NCI-H2196 treated with DMSO at 0.1 percent for 48 hours (cell line): ENCODE data around the gene LAMTOR4.

ENCODE experiments used
- DNase-seq: peaks from one replicate; lab custom pipeline; 2025; ENCODE audit not compliant: unreplicated experiment; lab: John Stamatoyannopoulos, UW

Gene LAMTOR4

DNA sequence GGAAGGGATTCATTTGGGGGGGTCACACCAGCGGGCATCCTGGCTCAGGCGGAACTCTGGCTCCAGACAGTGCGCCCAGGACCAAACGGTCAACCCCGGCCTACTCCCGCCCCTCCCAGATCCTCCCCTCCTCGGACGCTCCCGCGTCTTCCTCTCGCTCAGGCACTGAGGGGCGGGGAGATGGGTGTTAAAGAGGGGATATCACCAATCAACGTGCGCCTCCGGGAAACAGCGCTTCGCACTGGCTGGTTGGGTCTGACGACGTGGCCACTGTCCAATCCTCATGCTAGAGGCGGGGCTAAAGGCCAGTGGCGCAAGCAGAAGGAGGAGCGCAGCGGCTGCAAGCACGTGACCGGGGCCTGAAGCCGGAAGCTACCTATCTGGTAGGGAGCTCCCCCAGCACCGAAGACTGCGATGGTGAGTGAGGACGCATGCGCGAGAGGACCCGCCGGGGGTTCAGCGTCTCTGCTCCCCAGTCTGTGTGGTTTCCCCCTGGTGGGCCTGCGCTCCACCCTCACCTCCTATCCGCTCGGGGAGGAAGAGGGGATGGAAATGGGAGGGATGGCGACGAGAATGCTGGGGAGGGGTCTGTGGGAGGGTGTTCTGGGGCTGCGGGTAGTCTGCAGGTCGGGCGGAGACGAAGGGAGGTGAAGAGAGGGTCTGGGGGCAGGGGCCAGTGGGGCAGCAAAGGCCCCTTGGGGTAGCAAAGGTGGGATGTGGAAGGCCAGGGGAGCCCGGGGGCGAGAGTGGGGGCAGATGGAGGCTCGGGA, at the start of gene LAMTOR4:
LAMTOR4 (plus strand) TSS at position 360 of the 770 bp plus-strand sequence; CDS start at position 415, 55 bp downstream.
- peak; percentile 98 for DNase-seq

DNA sequence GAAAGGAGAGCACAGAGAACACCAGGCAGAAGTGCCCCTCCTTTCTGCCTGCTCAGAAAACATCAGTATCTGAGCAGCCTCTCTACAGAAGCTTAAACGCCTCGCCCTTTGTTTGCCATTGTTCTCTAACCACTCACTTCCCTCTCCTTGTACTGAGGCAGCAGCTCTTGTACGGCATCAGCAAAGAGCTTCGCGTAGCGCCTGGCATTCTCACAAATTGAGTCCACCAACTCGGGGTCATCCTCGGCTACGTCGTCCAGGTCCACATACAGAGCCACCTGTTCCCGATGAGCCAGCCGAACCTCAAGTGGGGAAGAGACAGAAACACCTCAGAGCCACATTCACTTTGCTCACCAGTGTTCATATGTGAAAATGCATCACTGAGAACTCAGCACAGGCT, 49.3 kb upstream of the LAMTOR4 start:
- DNase-seq, result no peak

DNA sequence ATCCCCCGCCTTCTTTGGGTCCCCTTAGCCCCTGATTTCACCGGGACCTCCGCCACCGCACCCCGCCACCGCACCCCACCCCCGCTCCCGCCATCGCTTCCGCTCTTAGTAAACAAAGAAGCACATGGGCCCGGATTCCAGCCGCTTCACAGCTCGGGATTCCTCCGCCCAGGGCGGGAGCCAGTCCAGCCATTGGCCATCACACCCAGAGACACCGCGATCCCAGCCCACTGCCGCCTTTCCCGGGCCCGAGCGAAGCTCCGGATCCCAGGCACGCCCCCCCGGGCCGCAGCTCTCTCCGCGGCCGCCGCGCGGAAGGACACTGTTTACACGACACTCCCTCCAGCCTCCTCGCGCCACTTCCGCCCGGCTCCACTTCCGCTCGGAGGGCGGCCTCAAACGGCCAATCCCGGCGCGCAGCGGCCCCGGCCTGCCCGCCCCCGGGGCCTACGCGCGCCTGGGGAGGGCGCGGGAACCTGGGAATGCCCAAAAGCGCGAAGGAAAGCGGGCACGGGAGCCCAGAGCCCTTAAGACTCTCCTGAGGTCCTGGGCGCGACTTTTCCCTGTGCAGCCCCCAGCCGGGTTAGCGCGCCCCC, 48.2 kb upstream of the LAMTOR4 start:
- peak; percentile 91 for DNase-seq

DNA sequence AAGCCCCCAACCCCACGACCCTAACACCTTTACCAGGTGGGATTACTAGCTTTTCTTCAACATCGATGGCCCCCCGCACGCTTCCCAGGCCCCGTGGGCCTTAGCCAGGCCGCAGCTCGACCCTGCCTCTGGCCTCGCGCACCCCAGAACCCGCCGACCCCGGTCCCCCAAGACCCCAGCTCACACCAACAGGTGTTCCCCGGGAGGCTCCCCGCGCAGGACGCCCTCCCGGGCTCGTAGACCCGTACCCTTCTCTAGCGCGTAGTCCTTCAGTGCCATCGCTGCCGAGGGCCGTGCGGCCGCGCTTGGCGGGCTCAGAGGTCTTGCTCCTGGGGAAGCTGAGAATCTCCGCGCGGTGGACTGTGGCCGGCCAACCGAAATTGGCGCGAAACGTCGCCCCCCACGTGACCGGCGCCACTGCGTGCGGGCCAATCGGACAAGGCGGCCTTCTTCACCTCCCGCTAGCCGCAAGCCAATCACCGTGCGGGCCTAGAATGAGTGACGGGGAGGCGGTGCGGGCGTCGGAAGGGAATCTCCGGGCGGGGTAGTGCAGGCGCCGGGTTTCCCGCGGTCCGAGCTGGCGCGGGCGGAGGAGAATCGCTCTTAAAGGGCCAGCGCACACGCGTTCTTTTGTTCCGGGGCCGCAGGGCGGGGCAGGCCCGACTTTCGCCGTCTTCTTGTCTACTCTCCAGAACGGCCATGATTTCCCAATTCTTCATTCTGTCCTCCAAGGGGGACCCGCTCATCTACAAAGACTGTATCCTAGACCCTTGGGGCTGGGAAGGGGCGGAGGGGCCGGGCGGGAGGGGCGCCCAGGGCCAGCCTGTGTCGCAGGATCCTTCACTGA, 47.5 kb upstream of the LAMTOR4 start, which contains the start of the genes AP4M1 and MCM7:
AP4M1 (plus strand) TSS at position 628 of the 847 bp plus-strand sequence; CDS start at position 700, 72 bp downstream.
MCM7 (minus strand) TSS at position 382 of the 847 bp plus-strand sequence; CDS start at position 279, 103 bp downstream.
- DNase-seq, result peak; percentile 98

DNA sequence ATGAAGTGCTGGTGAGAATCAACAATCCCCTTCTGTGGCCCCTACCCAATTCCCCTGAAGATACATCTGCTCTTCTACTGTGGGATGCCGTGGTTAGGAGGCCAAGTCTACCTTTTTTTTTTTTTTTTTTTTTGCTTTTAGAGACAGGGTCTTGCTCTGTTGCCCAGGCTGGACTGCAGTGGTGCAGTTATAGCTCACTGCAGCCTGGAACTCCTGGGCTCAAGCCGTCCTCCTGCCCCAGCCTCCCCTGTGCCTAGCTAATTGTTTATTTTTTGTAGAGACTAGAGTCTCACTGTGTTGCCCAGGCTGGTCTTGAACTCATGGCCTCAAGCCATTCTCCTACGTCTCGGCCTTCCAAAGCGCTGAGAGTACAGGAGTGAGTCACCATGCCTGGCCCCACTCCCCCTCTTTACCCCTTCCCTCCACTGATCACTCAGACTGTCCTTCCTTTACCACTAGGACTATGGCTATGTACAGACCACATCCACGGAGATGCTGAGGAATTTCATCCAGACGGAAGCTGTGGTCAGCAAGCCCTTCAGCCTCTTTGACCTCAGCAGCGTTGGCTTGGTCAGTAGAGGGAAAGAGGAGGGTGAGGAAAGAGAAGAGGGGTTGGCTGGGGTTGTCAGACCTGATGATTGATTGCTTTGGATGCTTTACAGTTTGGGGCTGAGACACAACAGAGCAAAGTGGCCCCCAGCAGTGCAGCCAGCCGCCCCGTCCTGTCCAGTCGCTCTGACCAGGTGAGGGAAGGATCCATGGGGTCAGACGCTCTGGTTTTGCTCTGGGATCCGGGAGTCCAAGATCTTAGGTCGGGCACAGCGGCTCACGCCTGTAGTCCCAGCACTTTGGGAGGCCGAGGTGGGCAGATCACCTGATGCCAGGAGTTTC, 45.5 kb upstream of the LAMTOR4 start:
- no peak for DNase-seq

DNA sequence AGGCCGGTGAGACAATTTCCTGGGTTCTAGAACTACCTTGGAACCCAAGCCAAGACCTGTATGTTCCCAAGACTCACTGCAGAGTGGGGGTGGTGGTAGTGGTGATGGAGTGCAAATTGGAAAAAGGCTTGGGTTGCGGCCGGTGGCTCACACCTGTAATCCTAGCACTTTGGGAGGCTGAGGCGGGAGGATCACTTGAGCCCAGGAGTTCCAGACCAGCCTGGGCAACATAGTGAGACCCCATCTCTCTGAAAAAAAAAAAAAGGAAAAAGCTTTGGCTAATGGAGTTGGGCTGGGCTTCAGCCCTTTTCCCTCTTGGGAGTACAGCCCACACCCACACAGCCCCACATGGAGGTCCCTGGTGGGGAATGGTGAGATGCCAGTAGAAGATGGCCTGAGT, 43.2 kb upstream of the LAMTOR4 start:
- DNase-seq, result no peak

DNA sequence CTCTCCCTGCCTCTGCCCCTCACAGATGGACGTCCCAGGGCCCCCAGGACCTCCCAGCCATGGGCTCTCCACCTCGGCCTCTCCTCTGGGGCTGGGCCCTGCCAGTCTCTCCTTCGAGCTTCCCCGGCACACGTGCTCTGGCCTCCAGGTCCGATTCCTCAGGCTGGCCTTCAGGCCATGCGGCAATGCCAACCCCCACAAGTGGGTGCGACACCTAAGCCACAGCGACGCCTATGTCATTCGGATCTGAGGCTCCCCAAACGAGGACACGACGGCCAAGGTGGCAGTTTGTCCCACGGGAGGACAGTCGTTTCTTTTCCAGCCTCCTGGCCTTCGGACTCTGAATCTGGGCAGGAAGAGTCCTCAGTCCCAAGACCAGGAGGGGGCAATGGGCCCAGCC, 42.1 kb upstream of the LAMTOR4 start:
- DNase-seq, result no peak

DNA sequence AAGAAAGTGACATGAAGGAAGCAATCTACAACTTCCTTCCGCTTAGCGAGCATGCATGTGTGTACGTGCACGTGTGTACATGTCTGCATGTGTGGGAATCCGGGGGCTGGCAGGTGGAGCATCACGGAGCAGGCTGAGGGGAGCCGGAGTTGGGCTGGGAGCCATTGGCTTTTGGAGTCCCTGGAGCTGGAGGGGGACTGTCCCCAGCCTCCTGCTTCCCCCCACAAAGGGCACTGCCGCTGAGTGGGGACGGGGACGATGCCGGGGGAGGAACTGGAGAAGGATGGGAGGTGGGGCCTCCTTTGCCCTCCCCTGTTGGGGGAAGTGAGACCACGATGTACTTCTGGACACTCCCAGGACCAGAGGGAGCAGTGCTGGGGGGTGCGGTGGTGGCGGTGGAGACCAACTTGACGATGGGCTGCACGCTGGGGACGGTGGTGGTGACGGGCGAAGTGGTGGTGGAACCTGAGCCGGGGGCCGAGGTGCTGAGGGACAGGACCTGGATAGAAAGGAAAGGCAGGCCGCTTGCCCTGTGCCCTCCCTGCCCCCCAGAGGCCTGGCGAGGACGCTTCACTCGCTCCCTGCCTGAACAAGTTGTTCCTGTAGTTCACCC, 41.5 kb upstream of the LAMTOR4 start:
- no peak for DNase-seq

DNA sequence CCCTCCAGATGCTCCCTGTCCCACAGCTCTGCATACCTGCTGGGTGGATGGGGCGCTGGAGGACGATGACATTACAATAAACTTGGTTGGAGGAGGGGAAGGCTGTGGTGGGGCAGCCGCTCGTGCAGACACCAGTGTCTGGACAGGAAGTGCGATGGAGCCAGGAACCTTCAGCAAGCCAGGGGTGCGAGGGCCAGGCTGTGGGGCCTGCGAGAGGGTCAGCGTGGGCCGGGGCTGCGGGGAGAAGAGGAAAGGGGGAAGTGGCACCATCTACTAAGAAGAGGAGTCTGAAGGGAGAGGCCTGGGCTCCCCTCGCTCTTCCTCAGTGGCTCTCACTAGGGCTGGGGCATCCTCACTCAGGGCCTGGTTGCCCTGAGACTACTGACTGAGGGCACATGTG, 40.8 kb upstream of the LAMTOR4 start:
- no peak for DNase-seq

DNA sequence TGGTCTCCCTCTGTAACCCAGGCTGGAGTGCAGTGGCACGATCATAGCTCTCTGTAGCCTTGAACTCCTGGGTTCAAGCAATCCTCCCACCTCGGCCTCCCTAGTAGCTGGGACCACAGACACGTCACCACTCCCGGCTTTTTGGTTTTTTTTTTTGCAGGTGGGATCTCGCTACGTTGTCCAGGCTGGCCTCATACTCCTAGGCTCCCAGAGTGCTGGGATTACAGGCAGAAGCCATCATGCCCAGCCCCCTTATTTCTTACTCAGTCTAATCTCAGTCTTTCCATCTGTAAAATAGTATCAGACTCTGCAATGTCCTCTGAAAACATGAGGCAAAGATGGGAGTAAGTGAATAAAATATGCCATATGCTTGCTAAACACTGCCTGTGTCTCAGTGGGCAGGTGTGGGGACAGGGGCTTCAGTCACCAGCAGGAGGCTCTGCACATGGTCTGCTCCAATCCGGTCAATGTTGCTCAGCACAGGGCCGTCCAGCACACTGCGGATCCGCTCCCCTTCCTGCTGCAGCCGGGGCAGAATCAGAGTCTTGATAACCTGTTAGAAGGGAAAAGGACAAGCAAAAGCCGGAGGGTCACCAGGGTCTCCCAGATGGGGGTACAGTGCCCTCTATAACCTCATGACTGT, 39.1 kb upstream of the LAMTOR4 start:
- no peak for DNase-seq

DNA sequence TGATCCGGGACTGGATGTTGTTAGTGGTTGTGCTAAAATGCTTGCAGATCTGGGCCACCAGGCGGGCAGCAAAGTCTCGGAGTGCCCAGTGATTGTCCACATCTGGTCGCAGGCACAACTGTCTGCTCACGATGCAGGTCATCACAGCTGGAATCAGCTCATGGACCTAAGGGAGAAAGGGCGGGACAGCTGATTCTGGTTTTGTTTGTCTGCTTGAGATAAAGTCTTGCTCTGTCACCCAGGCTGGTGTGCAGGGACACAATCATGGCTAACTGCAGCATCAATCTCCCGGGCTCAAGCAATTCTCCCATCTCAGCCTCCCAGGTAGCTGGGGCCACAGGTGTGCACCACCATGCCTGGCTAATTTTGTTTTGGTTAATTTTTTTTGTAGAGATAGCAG, 37.6 kb upstream of the LAMTOR4 start:
- DNase-seq, result no peak

DNA sequence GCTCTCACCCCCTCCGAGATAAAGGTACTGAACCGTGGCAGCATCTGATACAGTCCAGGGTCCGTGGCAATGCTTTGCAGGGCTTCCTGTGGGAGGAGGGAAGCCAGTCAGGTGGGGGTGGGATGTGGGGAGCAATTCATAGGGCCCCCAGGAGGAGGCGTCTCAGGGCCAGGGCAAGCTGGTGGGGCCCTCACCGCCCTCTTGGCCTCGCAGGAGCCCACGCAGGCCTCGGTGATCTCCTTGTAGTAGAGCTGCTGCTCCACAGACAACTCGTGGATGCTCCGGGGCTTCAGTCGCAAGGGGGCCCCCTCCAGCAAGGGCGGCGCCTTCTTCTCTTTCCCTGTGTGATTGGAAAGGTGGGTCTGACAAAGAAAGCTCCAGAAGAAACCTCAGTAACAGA, 36.8 kb upstream of the LAMTOR4 start:
- no peak for DNase-seq

DNA sequence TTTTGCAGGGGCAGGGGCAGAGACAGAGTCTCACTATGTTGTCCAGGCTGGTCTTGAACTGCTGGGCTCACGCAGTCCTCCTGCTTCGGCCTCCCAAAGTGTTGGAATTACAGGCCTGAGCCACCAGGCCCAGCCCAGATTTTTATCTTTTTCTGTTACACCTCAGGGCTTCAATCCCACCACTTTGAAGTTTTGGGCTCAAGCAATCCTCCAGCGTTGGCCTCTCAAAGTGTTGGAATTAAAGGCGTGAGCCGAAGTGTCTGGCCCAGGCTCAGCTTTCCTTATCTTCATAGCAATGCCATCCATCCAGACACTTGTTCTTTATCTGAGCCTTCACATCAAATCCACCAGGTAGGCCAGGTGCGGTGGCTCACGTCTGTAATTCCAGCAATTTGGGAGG, 33.7 kb upstream of the LAMTOR4 start:
- DNase-seq, result no peak

DNA sequence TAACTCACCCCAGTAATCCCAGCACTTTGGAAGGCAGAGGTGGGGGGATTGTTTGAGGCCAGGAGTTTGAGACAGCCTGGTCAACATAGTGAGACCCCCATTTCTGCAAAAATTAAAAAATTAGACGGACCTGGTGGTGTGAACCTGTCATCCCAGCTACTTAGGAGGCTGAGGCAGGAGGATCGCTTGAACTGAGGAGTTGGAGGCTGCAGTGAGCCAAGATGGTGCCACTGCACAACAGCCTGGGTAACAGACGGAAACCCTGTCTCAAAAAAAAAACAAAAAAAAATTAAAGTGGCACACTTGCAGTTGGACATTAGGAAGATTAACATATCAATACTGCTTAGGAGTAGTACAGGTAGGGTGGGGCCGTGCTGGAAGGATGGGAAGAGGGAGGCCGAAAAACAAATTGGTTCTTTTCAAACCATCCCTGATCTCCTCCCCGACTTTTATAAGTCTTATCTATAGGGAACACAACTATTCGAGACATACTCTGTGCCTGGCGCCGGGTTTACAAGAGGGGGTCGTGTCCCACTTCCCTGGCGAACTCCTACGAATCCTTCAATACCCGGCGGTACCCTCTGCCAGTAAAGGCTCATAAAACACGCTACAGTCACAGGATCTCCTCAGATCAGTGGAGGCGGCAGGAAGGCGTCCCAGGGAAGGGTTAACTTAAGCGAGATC, 30.2 kb upstream of the LAMTOR4 start:
- DNase-seq, result no peak

DNA sequence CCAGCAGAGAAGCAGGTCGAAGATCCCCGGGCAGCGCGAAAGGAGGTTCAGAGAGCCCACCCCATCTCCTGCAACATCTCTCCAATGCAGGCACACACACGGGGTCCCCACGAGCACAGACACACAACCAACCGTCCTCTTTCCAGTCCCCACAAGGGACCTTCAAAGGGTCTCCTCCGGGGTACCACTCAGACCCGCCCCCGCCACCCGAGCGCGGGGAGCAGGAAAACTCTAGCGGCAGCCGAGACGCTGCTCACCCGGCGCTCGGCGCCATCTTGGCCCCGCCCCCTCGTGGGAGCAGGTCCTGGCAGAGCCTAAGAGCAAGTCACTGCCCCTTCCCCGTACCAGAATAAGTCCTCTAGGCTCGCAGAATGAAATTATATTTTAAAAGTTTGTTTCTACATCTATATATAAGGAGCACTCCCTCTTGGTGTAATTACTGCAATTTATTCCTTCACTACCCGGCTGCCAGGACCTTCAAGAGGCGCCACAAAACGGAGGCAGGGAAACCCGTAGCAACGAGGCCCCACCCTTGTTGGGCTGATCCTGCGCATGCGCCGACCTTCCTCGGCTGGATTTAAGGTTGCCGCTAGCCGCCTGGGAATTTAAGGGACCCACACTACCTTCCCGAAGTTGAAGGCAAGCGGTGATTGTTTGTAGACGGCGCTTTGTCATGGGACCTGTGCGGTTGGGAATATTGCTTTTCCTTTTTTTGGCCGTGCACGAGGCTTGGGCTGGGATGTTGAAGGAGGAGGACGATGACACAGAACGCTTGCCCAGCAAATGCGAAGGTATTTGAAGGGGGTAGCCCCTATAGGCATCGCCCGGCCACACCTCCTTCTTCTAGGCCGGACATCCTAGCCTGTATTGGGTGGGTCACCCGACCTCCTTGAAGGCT, 29.4 kb upstream of the LAMTOR4 start, which contains the start of the genes CNPY4 and TAF6:
CNPY4 (plus strand) TSS at position 563 of the 898 bp plus-strand sequence; CDS start at position 674, 111 bp downstream.
TAF6 (minus strand) TSS at position 287 of the 898 bp plus-strand sequence. CDS start 5,149 bp downstream, outside the sequence.
- DNase-seq, result peak; percentile 89

DNA sequence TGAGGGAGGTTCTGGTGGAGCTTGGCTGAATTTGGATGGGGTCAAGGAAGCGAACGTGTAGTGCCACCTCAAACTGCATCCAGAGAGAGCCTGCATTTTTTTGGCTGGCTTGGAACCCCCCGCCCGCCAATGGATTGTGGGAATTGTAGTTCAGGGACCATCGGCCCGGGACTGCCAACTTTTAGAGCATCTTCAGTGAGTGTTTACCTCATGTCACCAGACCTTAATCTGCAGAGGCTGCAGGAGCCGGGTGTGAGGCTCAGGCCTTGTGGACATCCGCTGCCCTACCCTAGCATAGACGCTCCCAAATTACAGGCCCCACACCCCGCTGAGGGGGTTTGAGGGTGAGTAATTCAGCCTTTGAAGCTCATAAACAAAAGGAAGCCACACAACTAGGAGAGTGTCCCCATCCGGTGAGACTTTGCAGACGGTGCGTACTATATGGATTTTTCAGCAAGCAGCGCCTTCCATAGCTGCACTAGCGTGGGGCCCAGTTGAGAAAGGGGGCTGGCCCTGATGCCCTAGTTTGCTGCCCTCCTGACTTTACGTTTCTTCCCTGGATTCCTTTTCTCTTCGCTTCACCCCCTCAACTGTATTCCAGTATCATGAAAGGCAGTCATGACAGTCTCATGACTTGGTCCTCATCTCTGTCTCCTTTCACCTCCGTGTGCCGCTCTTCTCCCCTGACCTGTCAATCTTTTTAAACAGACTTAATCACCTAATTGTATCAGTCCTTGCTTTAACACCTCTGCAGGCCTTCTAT, 28.6 kb upstream of the LAMTOR4 start:
- no peak for DNase-seq

DNA sequence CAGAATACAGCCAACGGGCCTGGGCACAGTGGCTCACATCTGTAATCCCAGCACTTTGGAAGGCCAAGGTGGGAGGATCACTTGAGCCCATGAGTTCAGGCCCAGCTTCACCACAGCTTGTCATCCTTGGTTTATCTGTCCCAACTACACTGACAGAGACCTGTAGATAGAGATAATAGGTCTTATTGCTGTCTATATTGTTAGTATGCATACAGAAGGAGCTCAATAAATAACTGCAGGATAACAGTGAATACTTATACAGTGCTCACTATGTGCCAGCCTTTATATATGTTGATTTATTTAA, 28.0 kb upstream of the LAMTOR4 start:
- no peak for DNase-seq
